ENCODE data around the gene MT1G. TPM values are rescaled to one million over a fixed set of nuclear protein-coding genes. Genes with fewer than 3 reads are reported as not detected.

Gene MT1G
- polyA plus RNA-seq, 1 donor (not counting 4 experiments of a cell fraction or from before 2014, with no cell fraction given) = 9.8 TPM

DNA sequence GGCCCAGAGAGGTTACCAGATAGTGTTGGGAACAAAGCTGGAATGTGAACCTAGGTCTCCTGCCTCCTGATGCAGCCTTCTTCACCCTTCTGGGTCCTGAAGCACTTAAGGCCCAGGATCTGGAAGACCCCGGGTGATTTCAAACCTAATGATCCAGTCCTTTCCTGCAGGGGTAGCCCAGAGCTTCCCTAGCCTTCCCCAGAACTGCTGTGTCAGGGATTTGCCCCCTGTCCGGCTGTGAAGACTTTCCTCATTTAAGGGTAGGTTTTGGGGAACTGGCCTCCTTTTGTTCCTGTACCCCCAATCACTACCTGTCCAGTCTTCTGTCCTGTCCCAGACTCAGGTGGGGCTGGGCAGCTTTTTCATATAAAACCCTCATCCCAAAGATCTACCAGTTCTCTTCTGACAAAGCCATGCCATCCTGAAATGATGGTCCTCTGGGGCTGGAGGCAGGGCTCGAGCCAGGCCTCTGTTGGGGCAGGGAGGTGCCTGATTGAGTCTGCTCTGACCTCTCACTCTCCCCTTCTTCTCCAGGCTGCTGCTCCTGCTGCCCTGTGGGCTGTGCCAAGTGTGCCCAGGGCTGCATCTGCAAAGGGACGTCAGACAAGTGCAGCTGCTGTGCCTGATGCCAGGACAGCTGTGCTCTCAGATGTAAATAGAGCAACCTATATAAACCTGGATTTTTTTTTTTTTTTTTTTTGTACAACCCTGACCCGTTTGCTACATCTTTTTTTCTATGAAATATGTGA is 15.7 kb upstream of the MT1G start:
- Histone ChIP-seq H3K79me2 (ENCODE audit: control insufficient read depth, insufficient read depth, low read length) (peaks cover 4% of the 10 kb centered on the region), H3K9me1 (ENCODE audit: control insufficient read depth, extremely low read depth, insufficient read depth, low read length) (no peaks in the 10 kb centered on the region), H2AFZ (ENCODE audit: control insufficient read depth, low read length) (no peak overlapping the region), H3K4me3 (ENCODE audit: control insufficient read depth in 2 of 3, extremely low read depth in 1 of 3, insufficient read depth in 2 of 3, low read depth in 1 of 3, low read length in 3 of 3) (peak overlapping the region; percentile 55 to 91 (median 80)), H3K9ac (ENCODE audit: control insufficient read depth, extremely low read depth, insufficient read depth, low read length) (peak overlapping the region; percentile 84), H3K9me3 (ENCODE audit: control insufficient read depth, low read depth, low read length) (peaks cover 1% of the 10 kb centered on the region), H3K27ac (ENCODE audit: control insufficient read depth, insufficient read depth, low read length) (no peak overlapping the region), H4K20me1 (ENCODE audit: control insufficient read depth, extremely low read depth, insufficient read depth, low read length) (no peaks in the 10 kb centered on the region), H3K27me3 (ENCODE audit: control insufficient read depth, extremely low read depth, insufficient read depth, low read length) (no peaks in the 10 kb centered on the region), H3K4me2 (ENCODE audit: control insufficient read depth, extremely low read depth, insufficient read depth, low read depth, low read length) (peak overlapping the region; percentile 100), H3K4me1 (ENCODE audit: control insufficient read depth, extremely low read depth, insufficient read depth, low read length) (peaks cover 33% of the 10 kb centered on the region), H3K36me3 (ENCODE audit: control insufficient read depth in 2 of 2, extremely low read depth in 1 of 2, insufficient read depth in 2 of 2, low read length in 2 of 2) (peaks cover 0 to 3% of the 10 kb centered on the region in 2 experiments)
- FAIRE-seq = no peak
- TF ChIP-seq CTCF (optimal IDR thresholded peaks at IDR 0.05 in 1 of 3, IDR thresholded peaks at IDR 0.05 in 1 of 3, conservative IDR thresholded peaks at IDR 0.05 in 1 of 3; ENCODE audit: extremely low read depth in 1 of 3, insufficient read depth in 2 of 3, low read length in 3 of 3) (no peak), EZH2 (IDR thresholded peaks at IDR 0.05; ENCODE audit: low read length) (no peak)
- dilution Hi-C loops (cut with MboI; ENCODE audit: extremely low pct_ligation_motif_present, low sequenced_read_pairs) = no loop called here
- no peak for DNase-seq (ENCODE audit: low read depth, low spot score)

DNA sequence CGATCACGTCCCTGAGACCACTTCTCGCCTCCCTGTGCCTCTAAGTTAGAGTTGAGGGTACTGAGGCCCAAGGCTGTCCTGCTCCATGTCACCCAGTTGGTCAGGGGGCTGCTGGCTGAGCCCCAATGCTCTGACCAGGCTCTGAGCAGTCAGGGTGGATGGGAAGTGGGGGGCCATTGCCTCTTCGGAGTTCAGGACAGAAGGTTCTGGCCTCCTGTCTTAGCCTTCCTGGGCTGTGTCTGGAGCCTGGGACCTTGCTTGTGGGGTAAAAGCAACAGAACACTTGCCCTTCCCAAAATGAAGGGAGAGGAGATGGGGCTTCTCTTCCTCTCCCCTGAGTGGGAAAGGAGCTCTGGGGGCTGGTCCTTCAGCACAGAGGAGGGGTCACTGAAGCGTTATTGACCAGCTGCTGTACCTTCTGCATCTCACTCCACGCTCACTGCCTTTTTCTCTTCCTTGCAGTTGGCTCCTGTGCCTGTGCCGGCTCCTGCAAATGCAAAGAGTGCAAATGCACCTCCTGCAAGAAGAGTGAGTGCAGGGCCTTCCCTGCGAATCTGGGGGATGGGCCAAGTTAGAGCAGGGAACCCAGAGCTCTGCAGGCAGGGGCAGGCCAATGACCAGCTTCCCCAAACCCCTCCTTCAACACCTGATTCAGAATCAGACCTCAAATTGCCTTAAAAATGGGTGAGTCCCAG is 15.0 kb upstream of the MT1G start:
- dilution Hi-C loops (cut with MboI; ENCODE audit: extremely low pct_ligation_motif_present, low sequenced_read_pairs) = no loop called here
- Histone ChIP-seq H3K27ac (ENCODE audit: control insufficient read depth, insufficient read depth, low read length) (peak overlapping the region; percentile 75), H3K9ac (ENCODE audit: control insufficient read depth, extremely low read depth, insufficient read depth, low read length) (peak overlapping the region; percentile 84), H3K9me1 (ENCODE audit: control insufficient read depth, extremely low read depth, insufficient read depth, low read length) (no peaks in the 10 kb centered on the region), H3K4me3 (ENCODE audit: control insufficient read depth in 2 of 3, extremely low read depth in 1 of 3, insufficient read depth in 2 of 3, low read depth in 1 of 3, low read length in 3 of 3) (peak overlapping the region; percentile 55 to 91 (median 80)), H3K4me2 (ENCODE audit: control insufficient read depth, extremely low read depth, insufficient read depth, low read depth, low read length) (peak overlapping the region; percentile 100), H4K20me1 (ENCODE audit: control insufficient read depth, extremely low read depth, insufficient read depth, low read length) (no peaks in the 10 kb centered on the region), H3K4me1 (ENCODE audit: control insufficient read depth, extremely low read depth, insufficient read depth, low read length) (peaks cover 33% of the 10 kb centered on the region), H3K9me3 (ENCODE audit: control insufficient read depth, low read depth, low read length) (peaks cover 1% of the 10 kb centered on the region), H3K27me3 (ENCODE audit: control insufficient read depth, extremely low read depth, insufficient read depth, low read length) (no peaks in the 10 kb centered on the region), H3K36me3 (ENCODE audit: control insufficient read depth in 2 of 2, extremely low read depth in 1 of 2, insufficient read depth in 2 of 2, low read length in 2 of 2) (peaks cover 0 to 3% of the 10 kb centered on the region in 2 experiments), H2AFZ (ENCODE audit: control insufficient read depth, low read length) (peak overlapping the region; percentile 61), H3K79me2 (ENCODE audit: control insufficient read depth, insufficient read depth, low read length) (peaks cover 4% of the 10 kb centered on the region)
- no peak for DNase-seq (ENCODE audit: low read depth, low spot score)
- TF ChIP-seq CTCF (optimal IDR thresholded peaks at IDR 0.05 in 1 of 3, IDR thresholded peaks at IDR 0.05 in 1 of 3, conservative IDR thresholded peaks at IDR 0.05 in 1 of 3; ENCODE audit: extremely low read depth in 1 of 3, insufficient read depth in 2 of 3, low read length in 3 of 3) (no peak), EZH2 (IDR thresholded peaks at IDR 0.05; ENCODE audit: low read length) (no peak)
- FAIRE-seq = peak; percentile 36
